ENCODE data around the gene PAQR7.

The PAQR7 gene

DNA sequence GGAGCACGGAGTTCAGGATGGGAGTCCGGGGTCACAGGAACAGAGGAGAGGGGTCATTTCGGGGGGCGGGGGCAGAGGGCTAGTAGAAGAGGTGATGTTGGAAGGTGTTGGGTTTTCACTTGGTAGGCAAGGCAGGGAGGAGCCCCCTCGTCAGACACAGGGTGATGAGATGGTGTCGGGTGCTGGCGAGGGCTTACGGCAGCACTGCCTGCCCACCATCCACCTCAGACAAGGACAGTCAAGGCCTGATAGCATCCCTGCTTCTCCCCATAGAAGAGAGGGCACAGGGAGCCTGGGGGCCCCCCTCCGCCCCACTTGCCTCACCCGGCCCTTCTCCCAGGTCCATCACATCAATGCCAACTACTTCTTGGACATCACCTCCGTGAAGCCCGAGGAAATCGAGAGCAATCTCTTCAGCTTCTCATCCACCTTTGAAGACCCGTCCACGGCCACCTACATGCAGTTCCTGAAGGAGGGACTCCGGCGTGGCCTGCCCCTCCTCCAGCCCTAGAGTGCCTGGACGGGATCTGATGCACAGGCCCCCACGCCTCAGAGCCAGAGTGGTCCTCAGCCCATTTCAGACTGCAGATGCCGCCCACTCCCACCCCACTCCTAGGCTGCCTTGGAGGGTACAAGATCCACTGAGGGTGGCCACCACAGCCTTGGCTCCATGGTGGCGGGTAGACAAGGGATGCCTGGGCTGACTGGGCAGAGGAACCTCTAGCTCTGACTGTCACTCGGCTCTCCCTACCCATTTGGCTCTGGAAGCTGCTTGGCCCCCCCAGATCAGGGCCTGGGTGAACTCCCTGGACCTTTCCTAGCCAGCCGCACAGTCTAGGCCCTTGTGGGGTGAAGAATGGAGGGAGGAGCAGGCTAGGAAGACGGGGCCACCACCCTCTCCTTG, 60.0 kb downstream of the PAQR7 start:
- no peak for DNase-seq (ENCODE audit: low read depth)

DNA sequence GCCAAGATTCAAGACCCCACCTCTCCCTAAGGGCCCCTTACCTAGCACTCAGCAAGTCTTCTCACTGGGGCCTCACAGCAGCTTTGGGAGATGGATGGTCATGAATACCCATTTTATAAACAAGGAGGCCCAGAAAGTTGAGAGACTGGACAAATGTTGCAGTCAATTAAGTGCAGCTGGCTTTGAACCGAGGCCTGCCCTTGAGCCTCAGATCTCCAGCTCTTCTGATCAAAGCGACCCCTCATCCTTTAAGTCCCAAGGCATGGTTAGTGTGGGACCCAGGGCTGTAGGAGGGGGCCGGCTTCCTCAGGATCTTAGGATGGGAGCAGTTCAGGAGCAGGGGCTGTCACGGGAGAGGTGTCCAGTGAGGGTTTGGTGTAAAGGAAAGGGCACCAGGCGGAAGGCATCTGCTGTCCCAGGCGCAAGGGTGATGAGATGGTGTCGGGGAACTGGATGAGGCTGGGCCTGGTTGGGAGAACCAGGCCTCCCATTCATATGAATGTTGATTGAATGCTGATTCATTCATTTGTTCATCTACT, 60.9 kb downstream of the PAQR7 start:
- no peak for DNase-seq (ENCODE audit: low read depth)

DNA sequence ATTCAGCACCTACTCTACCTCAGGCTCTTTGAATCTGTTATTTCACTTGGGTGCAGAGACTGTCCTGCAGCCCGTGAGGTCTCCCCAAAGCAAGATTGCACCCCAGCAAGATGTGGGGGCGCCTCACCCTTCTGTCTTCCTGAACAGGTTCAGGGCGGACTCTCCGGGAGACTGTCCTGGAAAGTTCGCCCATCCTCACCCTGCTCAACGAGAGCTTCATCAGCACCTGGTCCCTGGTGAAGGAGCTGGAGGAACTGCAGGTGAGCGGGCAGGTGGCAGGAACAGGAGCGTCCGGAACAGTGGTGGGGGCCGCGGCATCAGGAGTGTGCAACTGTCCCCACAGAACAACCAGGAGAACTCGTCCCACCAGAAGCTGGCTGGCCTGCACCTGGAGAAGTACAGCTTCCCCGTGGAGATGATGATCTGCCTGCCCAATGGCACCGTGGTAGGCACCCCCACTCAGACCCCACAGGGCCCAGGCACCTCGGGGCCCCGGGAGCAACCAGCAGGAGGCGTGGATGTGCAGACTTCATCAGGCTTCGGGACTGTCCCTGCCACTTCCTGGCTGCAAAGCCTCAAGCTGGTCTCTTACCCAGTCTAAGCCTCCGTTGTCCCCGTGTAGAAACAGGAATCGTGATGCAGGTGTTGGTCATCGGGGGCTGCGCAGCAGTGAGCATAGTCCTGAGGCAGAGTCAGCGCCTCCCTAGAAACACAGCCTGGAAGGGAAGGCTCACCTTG, 61.6 kb downstream of the PAQR7 start:
- DNase-seq (ENCODE audit: low read depth), result no peak

DNA sequence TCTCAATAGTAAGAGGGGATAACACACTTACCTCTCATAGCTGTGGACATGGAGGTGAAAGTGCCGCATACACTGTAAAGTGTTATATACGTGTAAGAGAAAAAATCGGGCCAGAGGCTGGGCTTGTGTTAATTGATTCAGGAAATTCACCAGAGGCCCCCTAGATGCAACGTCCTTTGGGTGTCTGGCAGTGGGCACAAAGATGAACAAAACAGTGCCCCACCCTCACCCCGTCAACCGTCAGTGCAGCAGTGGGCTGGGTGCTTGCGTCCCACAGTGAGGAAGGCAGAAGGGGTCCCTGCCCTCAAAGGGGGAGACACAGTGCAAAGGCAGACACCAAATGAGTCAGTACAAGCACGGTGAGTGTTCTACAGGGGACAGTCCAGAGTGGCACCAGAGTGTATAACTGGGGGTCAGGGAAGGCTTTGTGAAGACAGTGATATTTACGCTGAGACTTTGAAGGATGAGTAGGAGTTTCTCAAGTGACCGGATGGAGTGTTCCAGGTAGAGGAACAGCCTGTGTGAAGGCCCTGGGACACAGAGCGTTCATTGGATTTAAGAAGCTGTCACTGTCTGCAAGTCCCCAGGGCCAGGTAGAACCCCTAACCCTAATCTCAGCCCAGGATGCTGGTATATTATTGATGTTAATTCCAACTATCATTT, 62.3 kb downstream of the PAQR7 start:
- no peak for DNase-seq (ENCODE audit: low read depth)

Measured in stimulated activated CD8-positive, alpha-beta memory T cell treated with anti-CD3 and anti-CD28 coated beads, Interleukin-12 subunit alpha, Interleukin-12 subunit beta, amount 100 ng/mL, for 4 hours (primary cell).